Transverse colon (tissue), 3 donors: ENCODE results near the gene ABHD16A.

Experiments used
- CTCF ChIP-seq, 5 experiments: fragments of 200-600 bp in 3 of 5; fragments of 450-650 bp in 2 of 5; sonication (generic) in 3 of 5; IDR thresholded peaks; 1 replicate in 2 of 5; 2 replicates in 3 of 5; pipeline ENCODE4 v1.5.1; 2016 to 2017; ENCODE audit warnings: antibody characterized with exemption in 5 of 5, inconsistent platforms in 3 of 5, mild to moderate bottlenecking in 2 of 5, moderate library complexity in 1 of 5
- POLR2A ChIP-seq: fragments of 450-650 bp; IDR thresholded peaks from one replicate; pipeline ENCODE4 v1.6.1; 2016; ENCODE audit warnings: antibody characterized with exemption, mild to moderate bottlenecking, moderate library complexity

- no peak for TF ChIP-seq POLR2A
- no peak for TF ChIP-seq CTCF (IDR thresholded peaks at IDR 0.05)
Observed at GRCh38 chr6:31722173-31722572, 19.0 kb upstream of the ABHD16A start.
